Inferior parietal cortex (tissue), 1 donor: Measurements from ENCODE around the gene HLA-DMB.
A peak's percentile ranks its signal among the peaks of the same experiment; 100 is the strongest.

Experiments used
- DNase-seq: peaks from one replicate; pipeline ENCODE4 v3.0.0-alpha.2; 2016; ENCODE audit errors: extremely low spot score

HLA-DMB gene

DNA sequence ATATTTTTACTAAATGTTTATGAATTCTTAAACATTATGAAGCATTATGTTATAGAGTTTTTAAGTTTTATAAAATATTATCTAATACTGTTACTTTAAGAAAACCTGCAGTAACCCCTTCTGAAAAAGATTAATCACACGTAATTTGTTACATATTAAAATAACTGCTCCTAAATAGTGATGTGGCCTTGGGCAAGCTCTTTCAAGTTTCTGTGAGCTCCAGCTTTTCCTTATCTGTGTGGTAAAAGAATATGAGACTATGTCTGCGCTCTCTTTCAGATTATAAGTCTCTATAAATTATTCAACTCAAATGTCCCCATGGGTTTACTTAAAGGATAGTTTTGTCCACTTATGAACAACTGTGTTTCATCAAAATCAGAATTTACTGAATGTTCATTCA is 31.9 kb downstream of the HLA-DMB start:
- no peak for DNase-seq

DNA sequence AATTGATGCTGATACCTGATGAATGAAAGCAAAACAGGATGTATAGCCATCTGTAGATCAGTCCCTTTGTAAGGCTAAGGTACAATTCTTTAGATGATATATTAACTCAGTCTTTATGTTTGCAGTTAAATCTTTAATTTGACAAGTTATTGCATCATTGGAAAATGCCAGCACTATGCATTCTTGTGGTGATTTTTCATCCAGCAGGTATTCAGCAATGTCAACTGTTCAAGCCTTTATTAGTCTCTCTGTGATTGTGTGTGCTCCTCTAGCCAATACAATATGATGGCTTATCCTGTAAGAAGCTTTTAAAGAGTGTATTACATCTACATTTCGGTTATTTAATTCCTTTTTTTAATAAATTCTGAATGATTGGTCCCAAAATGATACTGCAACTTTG is 34.3 kb downstream of the HLA-DMB start:
- DNase-seq = no peak

GRCh38 chr6:32905078-32905477 is 35.8 kb downstream of the HLA-DMB start:
- DNase-seq = no peak

DNA sequence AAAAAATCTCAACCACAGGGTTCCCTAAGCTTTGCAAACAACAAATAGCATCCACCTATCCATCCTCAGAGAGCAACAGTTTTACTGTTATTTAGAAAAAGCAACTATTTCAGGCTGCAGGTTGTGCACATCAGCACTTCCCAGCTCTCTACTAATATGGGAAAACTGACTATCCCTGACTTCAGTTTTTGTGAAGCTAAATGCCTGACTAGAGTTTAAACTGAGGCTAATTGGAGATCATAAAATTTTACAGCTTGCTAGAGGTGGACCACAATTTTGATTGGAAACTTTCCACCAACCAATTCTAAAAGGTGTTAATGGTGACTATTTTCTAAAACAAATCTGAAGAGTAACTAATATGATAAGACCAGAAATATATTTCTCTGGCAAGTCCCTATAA is 36.9 kb downstream of the HLA-DMB start:
- DNase-seq = no peak

DNA sequence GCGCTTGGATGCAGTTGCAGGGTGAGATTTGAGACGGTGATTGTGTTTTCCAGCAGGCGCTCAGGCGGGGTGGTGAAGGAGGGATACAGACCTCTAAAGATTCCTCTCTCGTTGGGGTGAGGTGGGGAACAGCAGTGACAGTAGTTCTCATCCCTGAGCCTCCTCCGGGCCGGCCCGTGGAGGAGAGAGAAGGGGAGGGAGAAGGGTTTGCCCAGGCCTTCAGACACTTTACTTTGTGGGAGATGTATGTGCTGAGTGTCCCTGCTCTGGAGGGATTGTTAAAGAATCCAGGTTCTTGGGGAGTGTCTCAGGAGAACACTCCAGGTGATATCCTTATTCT is 45.9 kb downstream of the HLA-DMB start:
- no peak for DNase-seq

DNA sequence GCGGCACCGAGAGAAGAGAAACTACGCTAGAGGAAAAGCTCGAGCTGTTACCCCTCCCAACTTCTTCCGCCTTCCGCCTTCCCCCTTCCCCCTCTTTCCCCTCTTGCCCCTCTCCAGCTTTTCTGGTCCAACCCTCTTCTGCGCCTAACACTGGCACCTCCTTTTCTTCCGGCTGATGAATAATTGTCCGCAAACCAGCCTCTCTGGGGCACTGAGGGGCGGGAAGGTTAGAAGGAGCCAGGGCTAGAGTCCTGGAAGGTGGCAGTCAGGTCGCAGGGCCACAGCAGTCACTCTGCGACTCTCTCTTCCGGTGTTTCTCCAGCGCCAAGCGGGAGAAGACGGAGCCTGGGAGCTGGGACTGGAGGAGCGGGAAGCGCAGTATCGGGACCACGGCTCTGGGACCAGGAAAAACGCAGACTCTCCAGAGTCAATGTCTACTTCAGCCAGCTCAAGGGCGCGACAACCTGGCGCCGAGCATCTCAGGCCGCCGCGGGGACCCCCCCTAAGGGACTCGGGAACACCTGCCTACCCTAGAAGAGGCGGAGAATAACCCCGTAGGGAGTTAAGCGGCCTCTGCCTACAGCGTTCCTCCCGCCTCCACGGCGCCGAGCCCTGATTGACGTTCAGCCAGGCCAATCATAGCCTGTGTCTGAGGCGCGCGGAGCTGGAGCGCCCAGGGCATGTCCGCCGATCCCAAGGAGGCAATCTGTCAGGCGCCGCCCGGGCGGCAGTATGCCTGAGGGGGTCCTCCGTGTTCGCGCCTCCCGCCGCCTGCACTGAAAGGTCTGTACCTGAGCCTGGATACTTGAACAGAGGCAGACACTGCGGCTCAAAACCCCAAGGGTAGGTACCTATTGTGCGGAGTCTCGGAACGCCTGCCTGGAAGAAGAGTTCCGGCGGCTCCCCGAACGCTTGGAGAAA is 46.5 kb downstream of the HLA-DMB start:
- peak; percentile 93 for DNase-seq

GRCh38 chr6:32890831-32891230 is 50.0 kb downstream of the HLA-DMB start:
- DNase-seq = no peak

GRCh38 chr6:32889533-32889932 is 51.3 kb downstream of the HLA-DMB start:
- DNase-seq = no peak

GRCh38 chr6:32888576-32888975 is 52.3 kb downstream of the HLA-DMB start:
- no peak for DNase-seq

GRCh38 chr6:32887616-32888015 is 53.2 kb downstream of the HLA-DMB start:
- DNase-seq = no peak

DNA sequence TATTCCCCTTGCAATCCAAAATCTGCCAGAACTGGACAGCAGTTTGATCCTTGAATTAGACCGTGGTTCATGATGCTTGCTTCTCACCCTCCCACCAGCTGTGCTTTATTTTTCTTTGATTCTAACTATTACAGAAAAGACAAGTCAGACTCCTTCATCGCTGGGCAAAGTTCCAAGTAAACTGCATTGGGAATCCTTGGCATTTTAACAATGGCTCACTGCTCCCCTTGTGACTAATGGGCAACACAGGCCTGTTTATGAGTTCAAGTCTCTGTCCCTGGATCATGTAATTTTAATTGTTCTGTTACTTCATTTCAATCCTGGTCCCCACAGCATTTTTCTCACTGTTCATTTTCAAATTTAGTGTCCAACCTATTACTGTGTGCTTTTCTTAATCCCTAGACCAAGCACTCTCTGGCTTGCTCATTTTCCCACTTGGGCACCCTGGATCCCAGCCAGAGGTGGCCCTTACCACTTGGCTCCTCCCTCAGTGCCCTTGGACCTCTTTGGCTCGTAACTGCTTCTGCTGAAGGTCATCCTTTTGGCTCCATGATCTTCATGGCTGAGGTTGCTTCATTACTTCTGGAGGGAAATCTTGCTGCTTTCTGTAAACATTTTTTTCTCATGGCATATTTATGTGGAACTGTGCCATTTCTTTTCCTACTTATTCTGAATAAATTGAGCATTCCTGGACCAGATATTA is 54.0 kb downstream of the HLA-DMB start:
- DNase-seq = no peak

GRCh38 chr6:32885698-32886286 is 55.0 kb downstream of the HLA-DMB start:
- DNase-seq = peak; percentile 93
